ENCODE results near the gene ATRX.
"Not testable (repeated sequence)": the region's sequence is repeated elsewhere in the genome, so short reads cannot be mapped to it uniquely, and the experiment has no call there.

Gene ATRX

DNA sequence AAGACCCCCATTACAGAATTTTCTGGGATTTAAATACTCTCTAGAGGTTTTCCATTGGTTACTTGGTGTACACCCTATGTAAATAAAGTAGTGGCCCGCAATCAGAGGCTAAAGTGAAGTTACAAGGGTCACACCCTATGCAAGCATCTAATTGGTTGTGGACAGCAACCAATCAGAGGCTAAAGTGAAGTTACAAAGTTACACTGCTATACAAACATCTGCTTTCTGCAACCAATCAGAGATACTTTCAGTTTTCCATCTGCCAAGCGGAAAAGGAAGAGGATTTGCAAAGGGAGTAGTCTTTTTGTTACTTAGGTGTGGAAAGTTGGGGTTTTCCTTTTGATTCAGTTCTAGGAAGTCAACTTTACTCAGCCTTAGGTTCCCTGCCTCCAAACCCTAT is 2.0 kb upstream of the ATRX start:
- TF ChIP-seq, protein P1, sequence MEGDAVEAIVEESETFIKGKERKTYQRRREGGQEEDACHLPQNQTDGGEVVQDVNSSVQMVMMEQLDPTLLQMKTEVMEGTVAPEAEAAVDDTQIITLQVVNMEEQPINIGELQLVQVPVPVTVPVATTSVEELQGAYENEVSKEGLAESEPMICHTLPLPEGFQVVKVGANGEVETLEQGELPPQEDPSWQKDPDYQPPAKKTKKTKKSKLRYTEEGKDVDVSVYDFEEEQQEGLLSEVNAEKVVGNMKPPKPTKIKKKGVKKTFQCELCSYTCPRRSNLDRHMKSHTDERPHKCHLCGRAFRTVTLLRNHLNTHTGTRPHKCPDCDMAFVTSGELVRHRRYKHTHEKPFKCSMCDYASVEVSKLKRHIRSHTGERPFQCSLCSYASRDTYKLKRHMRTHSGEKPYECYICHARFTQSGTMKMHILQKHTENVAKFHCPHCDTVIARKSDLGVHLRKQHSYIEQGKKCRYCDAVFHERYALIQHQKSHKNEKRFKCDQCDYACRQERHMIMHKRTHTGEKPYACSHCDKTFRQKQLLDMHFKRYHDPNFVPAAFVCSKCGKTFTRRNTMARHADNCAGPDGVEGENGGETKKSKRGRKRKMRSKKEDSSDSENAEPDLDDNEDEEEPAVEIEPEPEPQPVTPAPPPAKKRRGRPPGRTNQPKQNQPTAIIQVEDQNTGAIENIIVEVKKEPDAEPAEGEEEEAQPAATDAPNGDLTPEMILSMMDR (IDR thresholded peaks at IDR 0.05; ENCODE audit: extremely low read depth, missing control alignments) = no peak
- no peak for DNase-seq (ENCODE audit: low spot score)

DNA sequence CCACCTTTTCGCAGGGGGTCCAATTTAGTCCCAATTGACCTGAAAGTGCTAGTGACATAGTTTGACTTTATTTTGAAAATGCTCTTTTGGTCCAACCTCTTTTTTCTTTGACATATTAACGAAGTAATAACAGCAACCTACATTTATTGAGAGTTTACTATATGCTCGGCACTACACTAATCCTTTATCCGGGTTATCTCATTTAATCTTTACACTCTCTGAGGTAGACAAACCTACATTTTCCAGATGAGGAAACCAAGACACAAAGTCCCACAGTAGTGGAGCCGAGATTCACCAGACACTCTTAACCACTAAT is 307 bp upstream of the ATRX start:
- TF ChIP-seq, protein P1 (IDR thresholded peaks at IDR 0.05; ENCODE audit: extremely low read depth, missing control alignments) = no peak
- DNase-seq (ENCODE audit: low spot score) = no peak

DNA sequence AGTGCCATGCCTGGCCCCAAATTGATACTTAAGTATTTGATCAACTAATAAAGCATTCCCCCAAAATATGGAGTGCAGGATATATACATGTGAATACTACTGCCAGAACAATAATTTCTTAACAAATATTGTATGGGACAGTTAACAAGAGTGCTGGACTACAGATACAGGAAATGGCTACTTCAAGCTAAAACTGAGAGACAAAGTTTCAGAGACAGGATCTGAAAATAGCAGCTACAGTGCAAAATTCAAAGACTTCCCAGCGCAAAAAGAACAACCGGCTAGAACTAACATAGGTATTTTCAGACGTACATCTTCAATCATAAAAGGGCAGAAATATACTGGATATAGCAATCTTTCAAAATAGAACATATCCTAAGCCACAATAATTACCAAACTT is 6.3 kb downstream of the ATRX start:
- TF ChIP-seq, protein P1 (IDR thresholded peaks at IDR 0.05; ENCODE audit: extremely low read depth, missing control alignments) = no peak
- DNase-seq (ENCODE audit: low spot score) = no peak

DNA sequence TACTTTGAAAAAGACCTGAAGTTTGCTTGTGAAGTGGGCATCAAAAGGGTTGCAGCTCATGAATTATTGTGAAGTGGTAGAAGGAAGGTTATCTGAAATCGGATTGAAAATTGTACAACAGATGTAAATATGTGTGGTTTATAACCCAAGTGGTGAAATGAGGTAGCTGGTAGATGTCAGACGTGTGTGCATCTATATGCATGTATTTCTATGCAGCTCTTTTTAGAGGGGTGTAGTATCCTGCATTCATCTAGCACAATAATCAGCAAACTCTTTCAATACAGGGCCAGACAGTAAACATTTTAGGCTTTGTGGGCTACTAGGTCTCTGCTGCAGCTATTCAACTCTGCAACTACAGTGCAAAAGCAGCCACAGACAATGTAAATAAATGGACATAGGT is 9.4 kb downstream of the ATRX start:
- TF ChIP-seq, protein P1 (IDR thresholded peaks at IDR 0.05; ENCODE audit: extremely low read depth, missing control alignments) = no peak
- no peak for DNase-seq (ENCODE audit: low spot score)

DNA sequence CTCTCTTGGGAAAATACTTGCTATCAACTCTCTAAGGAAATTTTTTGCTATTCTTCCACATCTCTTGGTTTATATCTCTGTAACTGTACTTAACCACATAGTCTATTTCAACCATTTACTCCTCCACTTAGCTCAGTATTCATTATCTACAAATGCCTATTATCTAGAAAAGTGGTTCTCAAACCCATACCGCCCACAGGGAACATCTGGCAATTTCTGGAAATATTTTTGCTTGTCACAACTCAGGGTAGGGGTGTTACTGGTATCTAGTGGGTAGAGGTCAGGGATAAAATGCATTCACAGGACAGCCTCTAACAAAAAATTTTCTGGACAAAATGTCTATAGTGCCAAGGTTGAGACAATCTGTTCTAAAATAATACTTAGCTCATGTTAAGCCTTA is 14.4 kb downstream of the ATRX start:
- DNase-seq (ENCODE audit: low spot score) = no peak
- TF ChIP-seq, protein P1 (IDR thresholded peaks at IDR 0.05; ENCODE audit: extremely low read depth, missing control alignments) = no peak

DNA sequence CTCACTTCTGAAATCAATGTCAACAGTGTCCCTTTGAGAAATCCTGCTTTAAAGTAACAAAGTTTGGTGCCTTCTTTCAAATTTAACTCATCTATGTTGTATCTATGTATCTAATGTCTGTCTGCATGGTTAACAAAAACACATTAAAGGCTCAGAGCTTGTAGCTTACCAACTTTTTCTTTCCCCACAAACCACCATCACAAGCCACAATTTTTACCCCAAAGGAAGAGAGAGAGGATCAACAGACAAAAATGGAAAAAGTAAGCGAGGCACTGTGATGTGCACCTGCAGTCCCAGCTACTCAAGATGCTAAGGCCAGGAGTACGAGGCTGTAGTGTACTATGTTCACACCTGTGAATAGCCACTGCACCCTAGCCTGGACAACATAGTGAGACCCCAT is 17.2 kb downstream of the ATRX start:
- TF ChIP-seq, protein P1 (IDR thresholded peaks at IDR 0.05; ENCODE audit: extremely low read depth, missing control alignments) = no peak
- no peak for DNase-seq (ENCODE audit: low spot score)

DNA sequence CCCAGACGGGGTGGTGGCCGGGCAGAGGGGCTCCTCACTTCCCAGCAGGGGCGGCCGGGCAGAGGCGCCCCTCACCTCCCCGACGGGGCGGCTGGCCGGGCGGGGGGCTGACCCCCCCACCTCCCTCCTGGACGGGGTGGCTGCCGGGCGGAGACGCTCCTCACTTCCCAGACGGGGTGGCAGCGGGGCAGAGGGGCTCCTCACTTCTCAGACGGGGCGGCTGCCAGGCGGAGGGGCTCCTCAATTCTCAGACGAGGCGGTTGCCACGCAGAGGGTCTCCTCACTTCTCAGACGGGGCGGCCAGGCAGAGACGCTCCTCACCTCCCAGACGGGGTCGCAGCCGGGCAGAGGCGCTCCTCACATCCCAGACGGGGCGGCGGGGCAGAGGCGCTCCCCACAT is 19.8 kb downstream of the ATRX start:
- DNase-seq (ENCODE audit: low spot score) = not testable (repeated sequence)

DNA sequence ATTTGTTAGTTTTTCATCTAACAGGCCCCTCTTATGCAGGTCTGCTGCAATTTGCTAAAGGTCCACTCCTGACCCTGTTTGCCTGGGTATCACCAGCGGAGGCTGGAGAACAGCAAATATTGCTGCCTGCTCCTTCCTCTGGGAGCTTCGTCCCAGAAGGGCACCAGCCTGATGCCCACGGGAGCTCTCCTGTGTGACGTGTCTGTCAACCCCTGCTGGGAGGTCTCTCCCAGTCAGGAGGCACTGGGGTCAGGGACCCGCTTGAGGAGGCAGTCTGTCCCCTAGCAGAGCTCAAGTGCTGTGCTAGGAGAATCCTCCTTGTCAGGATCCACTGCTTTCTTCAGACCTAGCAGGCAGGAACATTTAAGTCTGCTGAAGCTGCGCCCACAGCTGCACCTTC is 30.5 kb downstream of the ATRX start:
- TF ChIP-seq, protein P1 (IDR thresholded peaks at IDR 0.05; ENCODE audit: extremely low read depth, missing control alignments) = no peak
- no peak for DNase-seq (ENCODE audit: low spot score)

DNA sequence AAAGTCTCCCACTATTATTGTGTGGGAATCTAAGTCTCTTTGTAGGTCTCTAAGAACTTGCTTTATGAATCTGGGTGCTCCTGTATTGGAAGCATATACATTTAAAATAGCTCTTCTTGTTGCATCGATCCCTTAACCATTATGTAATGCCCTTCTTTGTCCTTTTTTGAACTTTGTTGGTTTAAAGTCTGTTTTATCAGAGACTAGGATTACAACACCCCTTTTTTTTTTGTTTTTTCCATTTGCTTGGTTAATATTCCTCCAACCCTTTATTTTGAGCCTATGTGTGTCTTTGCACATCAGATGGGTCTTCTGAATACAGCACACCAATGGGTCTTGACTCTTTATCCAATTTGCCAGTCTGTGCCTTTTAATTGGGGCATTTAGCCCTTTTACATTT is 32.1 kb downstream of the ATRX start:
- DNase-seq (ENCODE audit: low spot score) = not testable (repeated sequence)
